DMS153 treated with DMSO at 0.1 percent for 48 hours (cell line): ENCODE data around the gene EMC9.

Experiments
- DNase-seq: peaks from one replicate; lab custom pipeline; 2025; ENCODE audit not compliant: unreplicated experiment; lab: John Stamatoyannopoulos, UW

EMC9 gene

GRCh38 chr14:24141097-24141880, at the start of gene EMC9:
Gene EMC9, minus strand, starts transcription at chr14:24141591. Its CDS starts 287 bp downstream, at chr14:24141304.
- peak; percentile 98 for DNase-seq

GRCh38 chr14:24190416-24190815, 49.0 kb upstream of the EMC9 start:
- no peak for DNase-seq

- DNase-seq: no peak
Measured at GRCh38 chr14:24189460-24189859, 48.1 kb upstream of the EMC9 start.

- DNase-seq: no peak
Measured at GRCh38 chr14:24189059-24189375, 47.6 kb upstream of the EMC9 start.

- DNase-seq: peak; percentile 95
Measured at GRCh38 chr14:24188251-24189058, 47.1 kb upstream of the EMC9 start, which contains the start of gene IPO4. Gene IPO4, minus strand, starts transcription at chr14:24188816. Its CDS starts 29 bp downstream, at chr14:24188787.

- DNase-seq: no peak
Measured at GRCh38 chr14:24187539-24187915, 46.1 kb upstream of the EMC9 start.

- DNase-seq: no peak
Measured at GRCh38 chr14:24186831-24187538, 45.6 kb upstream of the EMC9 start.

- DNase-seq: no peak
Measured at GRCh38 chr14:24185741-24186140, 44.4 kb upstream of the EMC9 start.

- DNase-seq: no peak
Measured at GRCh38 chr14:24185026-24185425, 43.6 kb upstream of the EMC9 start.

- no peak for DNase-seq
Measured at GRCh38 chr14:24184104-24184970, 42.9 kb upstream of the EMC9 start.

- no peak for DNase-seq
Measured at GRCh38 chr14:24183014-24183481, 41.7 kb upstream of the EMC9 start.

GRCh38 chr14:24182110-24182882, 40.9 kb upstream of the EMC9 start:
- no peak for DNase-seq

- DNase-seq: no peak
Measured at GRCh38 chr14:24181371-24182077, 40.1 kb upstream of the EMC9 start.

- no peak for DNase-seq
Measured at GRCh38 chr14:24179961-24180796, 38.8 kb upstream of the EMC9 start.

- no peak for DNase-seq
Measured at GRCh38 chr14:24179294-24179960, 38.0 kb upstream of the EMC9 start.

GRCh38 chr14:24178399-24179178, 37.2 kb upstream of the EMC9 start:
- DNase-seq: no peak

GRCh38 chr14:24177891-24178290, 36.5 kb upstream of the EMC9 start:
- no peak for DNase-seq
